Choroid plexus epithelial cell (primary cell): Measurements from ENCODE around the gene HSP90AB1.

ENCODE experiments used
- DNase-seq: peaks from one replicate; pipeline ENCODE4 v3.0.0-alpha.2; 2010; ENCODE audit warnings: low read depth
- H3K4me3 ChIP-seq: 2 replicates; pipeline ENCODE4 v1.5.1; 2011; ENCODE audit warnings: low read depth, mild to moderate bottlenecking, control low read depth, low read length, moderate library complexity
- TF ChIP-seq, protein P1 (sequence below): conservative IDR thresholded peaks from 2 replicates; pipeline ENCODE4 v1.5.1; 2011; ENCODE audit warnings: low read depth, mild to moderate bottlenecking, control low read depth, inconsistent platforms, low read length, moderate library complexity

HSP90AB1 gene

DNA sequence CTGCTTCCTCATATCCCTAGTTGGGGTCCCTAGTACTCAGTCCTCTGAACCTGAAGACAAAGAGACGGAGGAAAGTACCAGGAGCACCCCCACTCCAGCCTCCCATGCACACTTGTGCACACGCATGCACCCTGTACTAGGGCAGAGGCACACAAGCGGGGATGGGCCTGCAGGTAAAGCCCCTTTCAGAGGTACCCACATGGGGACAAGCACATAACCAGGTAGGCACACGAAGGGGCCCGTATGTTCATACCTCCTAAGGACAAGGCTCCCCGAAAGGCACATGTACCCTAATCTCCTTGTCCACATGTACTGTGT lies 24.5 kb downstream of the HSP90AB1 start:
- no peak for DNase-seq
- no peak overlapping the region for H3K4me3 ChIP-seq
- TF ChIP-seq, protein P1, sequence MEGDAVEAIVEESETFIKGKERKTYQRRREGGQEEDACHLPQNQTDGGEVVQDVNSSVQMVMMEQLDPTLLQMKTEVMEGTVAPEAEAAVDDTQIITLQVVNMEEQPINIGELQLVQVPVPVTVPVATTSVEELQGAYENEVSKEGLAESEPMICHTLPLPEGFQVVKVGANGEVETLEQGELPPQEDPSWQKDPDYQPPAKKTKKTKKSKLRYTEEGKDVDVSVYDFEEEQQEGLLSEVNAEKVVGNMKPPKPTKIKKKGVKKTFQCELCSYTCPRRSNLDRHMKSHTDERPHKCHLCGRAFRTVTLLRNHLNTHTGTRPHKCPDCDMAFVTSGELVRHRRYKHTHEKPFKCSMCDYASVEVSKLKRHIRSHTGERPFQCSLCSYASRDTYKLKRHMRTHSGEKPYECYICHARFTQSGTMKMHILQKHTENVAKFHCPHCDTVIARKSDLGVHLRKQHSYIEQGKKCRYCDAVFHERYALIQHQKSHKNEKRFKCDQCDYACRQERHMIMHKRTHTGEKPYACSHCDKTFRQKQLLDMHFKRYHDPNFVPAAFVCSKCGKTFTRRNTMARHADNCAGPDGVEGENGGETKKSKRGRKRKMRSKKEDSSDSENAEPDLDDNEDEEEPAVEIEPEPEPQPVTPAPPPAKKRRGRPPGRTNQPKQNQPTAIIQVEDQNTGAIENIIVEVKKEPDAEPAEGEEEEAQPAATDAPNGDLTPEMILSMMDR = no peak

DNA sequence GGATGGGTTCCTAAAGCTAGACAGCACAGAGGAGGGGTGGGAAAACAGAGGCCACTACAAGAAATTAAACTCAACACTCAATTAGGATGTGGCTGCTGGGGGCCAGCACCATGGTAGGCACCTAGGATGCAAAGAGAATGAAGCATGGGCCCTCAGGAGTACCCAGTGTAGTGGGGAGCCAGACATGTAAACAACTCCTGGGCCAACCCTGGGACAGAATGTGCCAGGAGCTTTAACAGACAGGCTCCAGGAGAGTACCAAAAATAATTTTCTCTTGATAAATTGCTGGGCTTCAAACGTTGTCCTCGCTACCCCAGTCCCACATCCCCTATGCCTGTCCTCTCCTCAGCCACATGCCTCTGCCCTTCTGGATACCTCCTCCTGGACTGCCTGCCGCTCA lies 25.0 kb downstream of the HSP90AB1 start:
- TF ChIP-seq, protein P1 = no peak
- H3K4me3 ChIP-seq = no peak overlapping the region
- DNase-seq = no peak

DNA sequence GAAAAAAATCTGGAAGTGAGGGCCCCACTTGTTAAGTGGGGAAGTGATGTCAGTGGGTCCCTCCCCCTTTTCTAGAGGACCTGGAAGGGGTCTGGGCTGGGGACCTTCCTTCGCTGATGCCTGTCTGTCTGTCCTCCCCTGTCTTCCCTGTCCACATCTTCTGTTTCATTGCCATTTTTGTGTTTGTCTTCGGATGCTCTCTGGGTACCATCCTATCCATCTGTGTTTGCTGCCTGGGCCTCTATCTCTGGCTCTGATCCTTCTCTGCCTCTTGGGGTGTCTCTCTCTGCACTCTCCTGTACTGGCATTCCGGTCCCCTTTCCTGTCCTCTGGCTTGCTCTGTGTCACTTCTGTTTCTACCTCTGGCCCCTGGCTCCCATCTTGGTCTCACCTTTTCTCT lies 25.6 kb downstream of the HSP90AB1 start:
- TF ChIP-seq, protein P1 = no peak
- DNase-seq = no peak
- no peak overlapping the region for H3K4me3 ChIP-seq

DNA sequence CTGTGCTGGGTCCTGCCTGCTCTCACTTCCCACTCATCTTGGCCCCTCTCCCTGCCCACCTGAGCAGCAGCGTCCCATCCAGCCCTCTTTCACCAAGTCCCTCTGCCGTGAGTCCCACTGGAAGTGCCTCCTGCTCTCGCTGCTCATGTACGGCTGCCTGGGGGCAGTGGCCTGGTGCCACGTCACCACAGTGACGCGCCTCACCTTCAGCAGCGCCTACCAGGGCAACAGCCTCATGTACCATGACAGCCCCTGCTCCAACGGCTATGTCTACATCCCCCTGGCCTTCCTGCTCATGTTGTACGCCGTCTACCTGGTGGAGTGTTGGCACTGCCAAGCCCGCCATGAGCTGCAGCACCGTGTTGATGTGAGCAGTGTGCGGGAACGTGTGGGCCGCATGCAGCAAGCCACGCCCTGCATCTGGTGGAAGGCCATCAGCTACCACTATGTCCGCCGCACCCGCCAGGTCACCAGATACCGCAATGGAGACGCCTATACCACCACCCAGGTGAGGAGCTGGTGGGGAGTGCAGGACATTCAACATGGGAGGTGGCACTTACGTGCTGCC lies 26.2 kb downstream of the HSP90AB1 start:
- no peak for DNase-seq
- TF ChIP-seq, protein P1 = no peak
- no peak overlapping the region for H3K4me3 ChIP-seq

DNA sequence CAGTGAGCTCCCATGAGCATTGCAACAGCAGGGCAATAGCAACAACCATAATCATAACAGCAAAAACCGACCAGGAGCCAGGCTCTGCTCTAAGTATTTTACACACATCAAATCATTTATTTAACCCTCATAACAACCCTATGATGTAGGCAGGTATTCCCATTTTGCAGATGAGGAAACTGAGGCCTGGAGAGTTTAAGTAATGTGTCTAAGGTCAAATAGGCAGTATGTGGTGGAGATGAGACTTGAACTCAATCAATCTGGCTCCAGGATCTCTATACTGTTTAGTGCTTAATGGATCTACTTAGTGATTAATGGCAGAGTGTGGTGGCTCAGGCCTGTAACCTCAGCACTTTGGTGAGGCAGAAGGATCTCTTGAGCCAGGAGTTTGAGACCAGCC lies 26.7 kb downstream of the HSP90AB1 start:
- TF ChIP-seq, protein P1 = no peak
- no peak for DNase-seq
- no peak overlapping the region for H3K4me3 ChIP-seq

DNA sequence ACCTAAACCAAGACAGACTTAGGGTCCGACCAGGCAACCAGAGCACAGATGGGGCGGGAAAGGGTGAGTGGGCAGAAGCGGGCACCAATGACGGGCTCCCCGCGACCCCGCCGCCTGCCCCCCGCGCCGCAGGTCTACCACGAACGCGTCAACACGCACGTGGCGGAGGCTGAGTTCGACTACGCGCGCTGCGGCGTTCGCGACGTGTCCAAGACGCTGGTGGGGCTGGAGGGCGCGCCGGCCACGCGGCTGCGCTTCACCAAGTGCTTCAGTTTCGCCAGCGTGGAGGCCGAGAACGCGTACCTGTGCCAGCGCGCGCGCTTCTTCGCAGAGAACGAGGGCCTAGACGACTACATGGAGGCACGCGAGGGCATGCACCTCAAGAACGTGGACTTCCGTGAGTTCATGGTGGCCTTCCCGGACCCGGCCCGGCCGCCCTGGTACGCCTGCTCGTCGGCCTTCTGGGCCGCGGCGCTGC lies 28.4 kb downstream of the HSP90AB1 start:
- TF ChIP-seq, protein P1 = no peak
- DNase-seq = no peak
- H3K4me3 ChIP-seq = no peak overlapping the region
